Endodermal cell (in vitro differentiated cells): Measurements from ENCODE around the gene PLA2G4A. TPM values are rescaled to one million over a fixed set of nuclear protein-coding genes. Genes with fewer than 3 reads are reported as not detected.

Experiments used
- DNase-seq: peaks from one replicate; pipeline ENCODE4 v3.0.0-alpha.2; 2017
- H3K27ac ChIP-seq: 2 replicates; pipeline ENCODE4 v1.5.1; 2013; ENCODE audit warnings: mild to moderate bottlenecking, low read depth, low read length, moderate library complexity
- H3K27me3 ChIP-seq: 2 replicates; pipeline ENCODE4 v1.6.1; 2013; ENCODE audit warnings: mild to moderate bottlenecking, low read length, moderate library complexity; ENCODE audit not compliant: insufficient read depth, control insufficient read depth, poor library complexity, severe bottlenecking
- H3K36me3 ChIP-seq: 2 replicates; pipeline ENCODE4 v1.7.0; 2013; ENCODE audit warnings: mild to moderate bottlenecking, low read length, moderate library complexity; ENCODE audit not compliant: control insufficient read depth, insufficient read depth
- H3K4me1 ChIP-seq: one replicate; pipeline ENCODE4 v1.7.0; 2013; ENCODE audit warnings: low read length; ENCODE audit not compliant: control insufficient read depth, insufficient read depth
- H3K4me3 ChIP-seq: 2 replicates; pipeline ENCODE4 v1.5.1; 2013; ENCODE audit warnings: mild to moderate bottlenecking, low read length, moderate library complexity
- H3K9ac ChIP-seq: 2 replicates; pipeline ENCODE4 v1.6.1; 2013; ENCODE audit warnings: mild to moderate bottlenecking, low read length, moderate library complexity; ENCODE audit not compliant: poor library complexity, severe bottlenecking; ENCODE audit errors: extremely low read depth
- H3K9me3 ChIP-seq: 2 replicates; pipeline ENCODE4 v1.6.1; 2013; ENCODE audit warnings: mild to moderate bottlenecking, low read length, moderate library complexity; ENCODE audit not compliant: control insufficient read depth
- H3K27ac Mint-ChIP-seq: 2 replicates; pipeline ENCODE4 v1.8.0; 2020; ENCODE audit warnings: mixed read lengths
- H3K27me3 Mint-ChIP-seq: 2 replicates; pipeline ENCODE4 v1.8.0; 2021; ENCODE audit warnings: mild to moderate bottlenecking, mixed read lengths; ENCODE audit not compliant: insufficient read depth
- H3K36me3 Mint-ChIP-seq: 2 replicates; pipeline ENCODE4 v1.8.0; 2020; ENCODE audit warnings: low read depth, mixed read lengths
- H3K4me1 Mint-ChIP-seq: 2 replicates; pipeline ENCODE4 v1.8.0; 2020; ENCODE audit warnings: mixed read lengths
- H3K4me3 Mint-ChIP-seq: 2 replicates; pipeline ENCODE4 v1.8.0; 2020; ENCODE audit warnings: mild to moderate bottlenecking, moderate library complexity, mixed read lengths
- H3K9me3 Mint-ChIP-seq: 2 replicates; pipeline ENCODE4 v1.8.0; 2020; ENCODE audit warnings: mild to moderate bottlenecking, mixed read lengths
- WGBS, 2 experiments: methylation state at CpG; one replicate each; pipeline versions ENCODE4 v1.1.5 to v1.1.7; 2013; ENCODE audit warnings: missing lambda C conversion rate in 2 of 2, mixed read lengths in 1 of 2; ENCODE audit not compliant: insufficient coverage in 1 of 2, insufficient read length in 1 of 2; 5-methylcytosine and 5-hydroxymethylcytosine counted together
- total RNA-seq, 2 donors: library from RNA; stranded (reverse); fragmentation: NEBNext Ultra II Directional in 1 of 2; extraction: Animal tissue kit (Norgen Biotek cat#: 25700) in 1 of 2; gene quantifications; 2 replicates in 1 of 2; 3 replicates in 1 of 2; pipeline ENCODE4 v1.2.1, GENCODE V29; 2021
- TF ChIP-seq, protein P1 (sequence below): fragments of 200-600 bp; sonication (generic); conservative IDR thresholded peaks from 2 replicates; pipeline ENCODE4 v1.5.0; 2021; ENCODE audit warnings: antibody characterized with exemption, mild to moderate bottlenecking

PLA2G4A gene
- total RNA-seq, 2 donors from 2014 or later = 0.35 to 1.2 TPM

GRCh38 chr1:186819126-186819525 is 9.6 kb upstream of the PLA2G4A start:
- H3K36me3 ChIP-seq = no peaks in the 10 kb centered on the region

GRCh38 chr1:186819563-186819962 is 9.2 kb upstream of the PLA2G4A start:
- no peaks in the 10 kb centered on the region for H3K36me3 Mint-ChIP-seq
- H3K27me3 Mint-ChIP-seq = no peaks in the 10 kb centered on the region
- Histone ChIP-seq H3K27ac (no peak overlapping the region), H3K9me3 (no peaks in the 10 kb centered on the region), H3K4me1 (no peaks in the 10 kb centered on the region), H3K36me3 (no peaks in the 10 kb centered on the region), H3K27me3 (no peaks in the 10 kb centered on the region), H3K9ac (no peak overlapping the region), H3K4me3 (no peak overlapping the region)
- no peaks in the 10 kb centered on the region for H3K4me1 Mint-ChIP-seq
- no peak overlapping the region for H3K4me3 Mint-ChIP-seq
- no peaks in the 10 kb centered on the region for H3K9me3 Mint-ChIP-seq
- no peak overlapping the region for H3K27ac Mint-ChIP-seq
- no peak for DNase-seq
- WGBS, 2 experiments = 100% methylated on average over 1 to 2 of the region's 2 CpGs
- TF ChIP-seq, protein P1, sequence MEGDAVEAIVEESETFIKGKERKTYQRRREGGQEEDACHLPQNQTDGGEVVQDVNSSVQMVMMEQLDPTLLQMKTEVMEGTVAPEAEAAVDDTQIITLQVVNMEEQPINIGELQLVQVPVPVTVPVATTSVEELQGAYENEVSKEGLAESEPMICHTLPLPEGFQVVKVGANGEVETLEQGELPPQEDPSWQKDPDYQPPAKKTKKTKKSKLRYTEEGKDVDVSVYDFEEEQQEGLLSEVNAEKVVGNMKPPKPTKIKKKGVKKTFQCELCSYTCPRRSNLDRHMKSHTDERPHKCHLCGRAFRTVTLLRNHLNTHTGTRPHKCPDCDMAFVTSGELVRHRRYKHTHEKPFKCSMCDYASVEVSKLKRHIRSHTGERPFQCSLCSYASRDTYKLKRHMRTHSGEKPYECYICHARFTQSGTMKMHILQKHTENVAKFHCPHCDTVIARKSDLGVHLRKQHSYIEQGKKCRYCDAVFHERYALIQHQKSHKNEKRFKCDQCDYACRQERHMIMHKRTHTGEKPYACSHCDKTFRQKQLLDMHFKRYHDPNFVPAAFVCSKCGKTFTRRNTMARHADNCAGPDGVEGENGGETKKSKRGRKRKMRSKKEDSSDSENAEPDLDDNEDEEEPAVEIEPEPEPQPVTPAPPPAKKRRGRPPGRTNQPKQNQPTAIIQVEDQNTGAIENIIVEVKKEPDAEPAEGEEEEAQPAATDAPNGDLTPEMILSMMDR = no peak

More at GRCh38 chr1:186819126-186819525, 9.6 kb upstream of the PLA2G4A start:
- H3K4me3 Mint-ChIP-seq = no peak overlapping the region
- H3K27ac Mint-ChIP-seq = no peak overlapping the region
- no peaks in the 10 kb centered on the region for H3K9me3 Mint-ChIP-seq
- H3K4me1 ChIP-seq = no peaks in the 10 kb centered on the region
- H3K9me3 ChIP-seq = no peaks in the 10 kb centered on the region
- H3K27me3 ChIP-seq = no peaks in the 10 kb centered on the region
- H3K4me3 ChIP-seq = no peak overlapping the region
- no peaks in the 10 kb centered on the region for H3K27me3 Mint-ChIP-seq
- no peaks in the 10 kb centered on the region for H3K4me1 Mint-ChIP-seq
- TF ChIP-seq, protein P1 = no peak
- H3K27ac ChIP-seq = no peak overlapping the region
- 96 to 100% methylated on average over 2 to 3 of the region's 3 CpGs for WGBS, 2 experiments
- no peak overlapping the region for H3K9ac ChIP-seq
- no peak for DNase-seq
- no peaks in the 10 kb centered on the region for H3K36me3 Mint-ChIP-seq

- Histone ChIP-seq H3K9me3 (no peaks in the 10 kb centered on the region), H3K36me3 (no peaks in the 10 kb centered on the region), H3K4me3 (no peak overlapping the region), H3K9ac (no peak overlapping the region), H3K4me1 (no peaks in the 10 kb centered on the region), H3K27ac (no peak overlapping the region), H3K27me3 (peaks cover 6% of the 10 kb centered on the region)
- 93 to 97% methylated on average over 5 to 13 of the region's 14 CpGs for WGBS, 2 experiments
- peaks cover 7% of the 10 kb centered on the region for H3K27me3 Mint-ChIP-seq
- H3K4me1 Mint-ChIP-seq = no peaks in the 10 kb centered on the region
- no peak for DNase-seq
- peak overlapping the region; percentile 59 for H3K4me3 Mint-ChIP-seq
- TF ChIP-seq, protein P1 = no peak
- no peak overlapping the region for H3K27ac Mint-ChIP-seq
- H3K36me3 Mint-ChIP-seq = no peaks in the 10 kb centered on the region
- H3K9me3 Mint-ChIP-seq = peaks cover 1% of the 10 kb centered on the region
Observed at GRCh38 chr1:186829686-186830587, 1.2 kb downstream of the PLA2G4A start.
